Umbilical cord (tissue), 2 donors: ENCODE measurements around the gene BZW2. TPM values are rescaled to one million over a fixed set of nuclear protein-coding genes. Genes with fewer than 3 reads are reported as not detected.

ENCODE experiments used
- DNase-seq: peaks from one replicate; pipeline ENCODE4 v3.0.0-alpha.2; 2015; ENCODE audit warnings: low spot score
- total RNA-seq: library from RNA; depleted of rRNA; stranded (reverse); fragments of >200 nt; gene quantifications from one replicate; pipeline ENCODE4 v1.2.3, GENCODE V29; 2014; ENCODE audit warnings: low replicate concordance; ENCODE audit not compliant: insufficient read depth

Gene BZW2
- total RNA-seq, 1 donor from 2014 or later: 42.4 TPM

DNA sequence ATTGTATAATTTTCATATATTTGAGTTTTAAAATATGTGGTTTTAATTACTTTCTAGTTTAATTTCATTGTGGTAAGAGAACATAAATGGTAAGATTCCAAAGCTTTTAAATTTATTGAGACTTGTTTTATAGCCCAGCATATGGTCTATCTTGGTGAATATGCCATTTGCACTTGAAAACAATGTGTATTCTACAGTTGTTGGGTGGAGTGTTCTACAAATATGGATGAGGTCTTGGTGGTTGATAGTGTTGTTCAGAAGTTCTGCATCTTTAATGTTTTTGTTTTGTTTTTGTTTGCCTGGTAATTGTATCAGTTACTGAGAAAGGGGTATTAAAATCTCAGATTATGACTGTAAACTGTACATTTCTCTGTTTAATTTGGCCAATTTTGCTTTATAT, 69.9 kb downstream of the BZW2 start:
- no peak for DNase-seq

DNA sequence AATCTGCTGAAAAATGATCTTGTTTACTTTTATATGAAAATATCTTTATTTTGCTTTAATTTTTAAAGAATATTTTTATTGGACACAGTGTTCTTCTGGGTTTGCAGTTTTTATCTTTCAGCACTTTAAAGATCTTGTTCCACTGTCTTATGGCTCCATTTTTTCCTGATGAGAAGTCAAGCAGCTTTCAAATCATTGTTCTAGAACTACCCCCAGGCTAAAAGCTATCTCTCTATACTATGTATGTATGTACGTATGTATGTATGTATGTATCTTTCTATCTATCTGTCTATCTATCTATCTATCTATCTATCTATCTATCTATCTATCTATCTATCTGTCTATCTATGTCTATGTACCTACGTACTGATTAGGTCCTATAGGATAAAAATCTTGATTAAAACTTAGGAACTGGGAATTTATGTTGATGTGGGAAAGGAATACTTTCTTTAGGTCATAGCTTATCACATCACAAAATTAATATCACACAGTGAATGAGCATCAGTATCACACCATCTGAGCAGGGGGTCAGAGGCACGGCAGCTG, 72.2 kb downstream of the BZW2 start:
- DNase-seq: no peak

DNA sequence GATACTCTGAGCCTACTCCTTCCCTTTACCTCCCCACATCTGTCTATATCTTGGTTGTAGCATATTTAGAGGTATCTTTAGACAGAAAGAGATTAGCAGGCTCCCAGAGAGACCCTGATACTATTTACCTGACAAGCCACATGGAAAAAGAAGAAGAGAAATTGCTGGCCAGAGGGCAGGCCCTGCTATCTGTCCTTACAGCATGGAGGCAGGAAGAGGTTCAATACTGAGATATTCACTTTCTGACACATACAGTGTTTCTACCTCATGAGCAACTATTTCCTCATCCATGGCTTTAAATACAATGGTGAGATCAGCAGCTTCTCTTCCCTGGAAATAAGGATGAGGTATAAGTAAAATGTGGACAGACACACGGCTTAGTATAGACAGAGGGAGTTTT, 73.7 kb downstream of the BZW2 start:
- DNase-seq: no peak

DNA sequence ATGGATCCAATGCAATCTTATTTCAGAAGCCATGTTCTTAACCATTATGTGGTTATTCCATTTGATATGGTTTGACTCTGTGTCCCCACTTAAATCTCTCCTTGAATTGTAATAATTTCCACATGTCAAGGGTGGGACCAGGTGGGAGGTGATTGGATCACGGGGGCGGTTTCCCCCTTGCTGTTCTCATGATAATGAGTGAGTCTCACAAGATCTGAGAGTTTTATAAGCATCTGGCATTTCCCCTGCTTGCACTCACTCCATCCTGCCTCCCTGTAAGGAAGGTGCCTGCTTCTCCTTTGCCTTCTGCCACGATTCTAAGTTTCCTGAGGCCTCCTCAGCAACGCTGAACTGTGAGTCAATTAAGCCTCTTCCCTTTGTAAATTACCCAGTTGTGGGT, 75.6 kb downstream of the BZW2 start:
- DNase-seq: no peak

DNA sequence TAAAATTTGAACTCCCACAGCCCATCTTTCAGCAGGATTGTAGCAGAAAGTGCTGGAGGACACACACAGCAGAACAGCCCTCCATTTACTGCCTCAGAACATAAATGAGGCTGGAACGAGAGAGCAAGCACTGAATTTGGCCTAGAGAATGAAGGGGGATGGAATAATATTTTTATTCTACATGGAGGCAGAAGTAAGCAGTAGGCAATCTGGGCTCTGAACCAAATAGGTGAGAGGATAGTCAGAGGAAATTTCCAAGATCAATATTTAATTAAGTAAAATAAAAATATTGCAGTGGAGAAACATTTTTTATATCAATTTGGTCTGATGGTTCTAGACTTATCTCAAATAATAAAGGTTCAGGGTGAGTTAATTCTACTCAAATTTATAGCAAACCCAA, 78.4 kb downstream of the BZW2 start:
- no peak for DNase-seq

DNA sequence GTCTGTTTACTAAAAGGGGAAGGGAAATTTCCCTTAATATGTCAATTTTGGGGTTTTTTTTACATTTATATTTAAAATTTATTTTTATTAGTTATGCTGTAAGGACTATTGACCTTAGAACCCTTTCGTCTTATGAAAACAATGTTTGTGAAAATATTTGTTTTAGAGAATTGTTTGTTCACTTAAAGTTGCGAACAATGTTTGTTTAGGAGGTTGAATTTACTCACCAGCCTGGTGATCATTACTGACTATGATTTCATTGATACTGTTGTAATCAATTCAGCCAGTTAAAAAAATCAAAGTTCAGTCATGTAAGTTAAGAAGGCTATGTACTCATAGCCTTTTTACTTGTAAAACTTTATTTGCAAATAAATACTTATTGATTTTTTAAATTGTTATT, 80.2 kb downstream of the BZW2 start:
- DNase-seq: no peak

DNA sequence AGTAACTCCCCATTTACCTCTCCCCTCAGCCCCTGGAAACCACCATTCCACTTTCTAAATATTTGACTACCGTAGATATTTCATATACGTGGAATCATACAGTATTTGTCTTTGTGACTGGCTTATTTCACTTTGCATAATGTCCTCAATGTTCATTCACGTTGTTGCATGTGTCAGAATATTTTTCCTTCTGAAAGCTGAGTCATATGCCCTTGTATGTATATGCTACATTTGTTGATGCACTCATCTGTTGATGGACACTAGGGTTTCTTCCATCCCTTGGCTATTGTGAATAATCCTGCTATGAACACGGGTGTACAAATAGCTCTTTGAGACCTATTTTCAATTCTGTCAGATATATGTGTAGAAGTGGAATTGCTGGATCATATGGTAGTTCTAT, 81.8 kb downstream of the BZW2 start:
- DNase-seq: no peak

DNA sequence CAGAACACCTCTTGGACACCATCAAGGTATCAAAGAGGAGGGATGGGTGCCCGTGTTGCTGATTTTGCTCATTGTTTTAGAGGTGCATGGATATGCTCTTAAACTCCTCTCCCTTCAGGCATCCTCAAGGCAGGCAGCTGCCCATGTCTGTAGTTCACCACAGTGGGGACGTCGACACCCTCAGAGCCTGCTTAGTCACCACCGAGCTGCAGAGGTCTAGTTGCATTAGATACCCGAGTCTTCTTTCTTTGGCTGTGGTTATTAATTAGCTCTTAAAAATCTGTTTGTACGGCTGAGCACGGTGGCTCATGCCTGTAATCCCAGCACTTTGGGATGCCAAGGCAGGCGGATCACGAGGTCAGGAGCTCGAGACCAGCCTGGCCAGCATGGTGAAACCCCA, 82.8 kb downstream of the BZW2 start:
- no peak for DNase-seq

DNA sequence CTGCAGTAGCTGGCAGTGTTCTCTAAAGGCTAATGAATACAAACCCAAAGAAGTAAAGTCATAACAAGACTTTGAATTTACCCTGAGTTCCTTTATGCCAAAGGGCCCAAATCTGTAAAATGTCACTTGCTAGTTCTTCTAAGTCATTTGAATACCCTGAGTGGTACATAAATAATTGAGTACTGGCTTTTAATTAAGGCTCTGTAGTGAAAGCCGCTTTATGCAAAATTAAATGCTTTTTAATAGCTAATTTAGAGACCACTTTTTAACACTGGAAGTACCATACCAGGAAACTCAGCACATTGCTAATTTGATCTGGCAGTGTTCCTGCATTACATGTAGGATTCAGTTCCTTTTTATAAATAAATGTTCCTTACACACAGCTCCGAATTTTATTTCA, 83.6 kb downstream of the BZW2 start:
- no peak for DNase-seq

DNA sequence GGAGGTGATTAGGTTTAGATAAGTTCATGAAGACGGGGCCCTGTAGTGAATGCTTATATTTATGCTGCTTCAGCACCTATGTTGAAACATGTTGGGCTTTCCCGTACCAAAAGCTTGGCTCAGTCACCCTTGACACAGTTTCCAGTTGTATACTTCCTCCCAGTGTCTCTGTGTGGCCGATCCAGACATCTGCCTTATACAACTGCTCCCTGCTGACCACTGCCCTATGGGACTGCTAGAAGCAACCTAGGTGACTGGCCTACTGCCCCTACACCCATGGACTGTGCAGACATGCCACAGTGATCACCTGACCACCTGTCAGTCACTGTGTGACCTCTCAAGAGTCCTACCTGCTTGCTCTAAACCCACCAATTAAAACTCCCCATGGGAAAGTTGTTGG, 85.0 kb downstream of the BZW2 start:
- no peak for DNase-seq

DNA sequence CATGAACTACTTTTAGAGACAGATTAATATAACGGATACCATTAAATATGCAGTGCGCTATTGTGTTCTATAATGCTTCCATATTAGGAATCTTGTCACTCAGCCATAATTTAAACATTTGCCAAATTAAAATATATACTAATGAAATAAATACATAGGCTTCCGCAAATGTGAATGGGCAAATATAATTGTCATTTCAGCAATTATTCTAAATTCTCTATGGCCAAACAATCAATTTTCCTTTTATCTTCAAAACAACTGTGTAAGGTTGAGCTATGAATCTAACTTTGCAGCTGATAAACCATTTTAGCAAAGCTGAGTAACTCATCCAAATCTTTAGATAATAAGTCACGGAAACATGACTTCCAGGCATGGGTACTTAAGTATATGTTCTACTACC, 86.8 kb downstream of the BZW2 start:
- DNase-seq: no peak

DNA sequence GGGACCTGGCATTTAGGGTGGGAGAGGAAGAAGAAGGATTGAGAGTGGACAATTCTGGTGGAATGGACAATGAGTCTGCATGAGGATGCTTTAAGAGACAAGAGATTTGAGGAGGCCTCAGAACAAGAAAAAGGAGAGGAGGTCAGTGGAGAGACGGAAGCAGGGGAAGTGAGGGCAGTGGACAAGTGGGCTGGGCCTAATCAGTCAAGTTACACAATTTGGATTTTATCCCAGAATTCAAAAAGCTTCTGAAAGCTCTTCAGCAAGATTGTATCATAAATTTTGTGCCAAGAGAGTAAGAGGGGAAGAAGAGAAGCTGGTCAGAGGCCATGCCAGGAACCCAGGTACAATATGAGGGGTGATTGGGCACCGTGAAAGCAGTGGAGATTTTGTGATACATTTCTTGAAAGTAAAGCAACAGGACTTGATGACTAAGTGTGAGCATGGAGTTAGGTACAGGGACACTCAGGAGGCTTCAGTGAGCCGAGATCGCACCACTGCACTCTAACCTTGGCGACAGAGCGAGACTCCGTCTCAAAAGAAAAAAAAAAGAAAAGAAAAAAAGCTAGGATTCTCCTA, 88.3 kb downstream of the BZW2 start:
- no peak for DNase-seq

DNA sequence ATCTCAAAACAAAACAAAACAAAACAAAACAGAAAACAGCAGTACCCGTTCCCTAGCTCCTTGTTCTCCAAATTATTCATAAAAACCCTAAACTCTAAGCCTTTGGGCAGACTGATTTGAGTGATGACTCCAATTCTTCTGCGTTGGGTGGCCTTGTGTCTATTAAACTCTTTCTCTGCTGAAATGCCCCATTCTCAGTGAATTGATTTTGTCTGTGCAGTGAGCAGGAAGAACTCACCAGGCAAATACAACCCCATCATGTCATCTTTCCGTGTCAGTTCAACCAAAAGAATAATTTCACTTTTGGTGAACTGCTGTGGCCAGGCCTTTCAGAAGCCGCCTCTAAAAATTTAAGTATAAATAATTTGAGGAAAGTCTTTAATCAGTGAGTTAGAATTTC, 89.0 kb downstream of the BZW2 start:
- no peak for DNase-seq

DNA sequence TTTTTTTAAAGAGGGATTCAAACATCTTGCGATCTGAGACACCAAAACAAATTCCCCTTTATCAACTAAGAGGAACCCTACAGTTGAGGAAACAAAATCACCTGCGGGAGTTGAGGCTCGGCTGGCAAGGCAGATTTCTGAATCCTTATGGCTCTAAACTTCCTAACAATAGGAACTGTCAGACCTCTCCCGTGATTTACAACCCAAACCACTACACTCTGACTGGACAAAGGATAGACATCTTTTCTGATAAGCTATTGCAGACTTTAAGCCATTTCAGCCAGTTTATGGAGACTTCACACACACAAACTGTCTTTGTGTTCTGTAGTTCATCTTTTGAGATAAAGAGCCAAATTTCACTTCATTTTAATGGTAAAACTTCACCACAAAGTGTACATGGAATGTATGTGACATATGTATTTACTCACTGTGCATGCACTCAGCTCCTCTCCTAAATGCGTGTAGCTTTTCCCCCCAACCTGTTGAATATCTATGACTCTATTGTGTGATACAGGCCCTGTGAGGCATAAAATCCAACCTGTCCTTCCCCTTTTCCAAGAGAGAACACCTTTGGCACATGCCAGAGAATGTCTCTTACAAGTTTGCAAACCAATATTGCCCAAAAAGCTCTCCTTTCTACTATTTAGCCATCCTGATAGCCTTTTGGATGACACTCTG, 92.2 kb downstream of the BZW2 start:
- DNase-seq: no peak

DNA sequence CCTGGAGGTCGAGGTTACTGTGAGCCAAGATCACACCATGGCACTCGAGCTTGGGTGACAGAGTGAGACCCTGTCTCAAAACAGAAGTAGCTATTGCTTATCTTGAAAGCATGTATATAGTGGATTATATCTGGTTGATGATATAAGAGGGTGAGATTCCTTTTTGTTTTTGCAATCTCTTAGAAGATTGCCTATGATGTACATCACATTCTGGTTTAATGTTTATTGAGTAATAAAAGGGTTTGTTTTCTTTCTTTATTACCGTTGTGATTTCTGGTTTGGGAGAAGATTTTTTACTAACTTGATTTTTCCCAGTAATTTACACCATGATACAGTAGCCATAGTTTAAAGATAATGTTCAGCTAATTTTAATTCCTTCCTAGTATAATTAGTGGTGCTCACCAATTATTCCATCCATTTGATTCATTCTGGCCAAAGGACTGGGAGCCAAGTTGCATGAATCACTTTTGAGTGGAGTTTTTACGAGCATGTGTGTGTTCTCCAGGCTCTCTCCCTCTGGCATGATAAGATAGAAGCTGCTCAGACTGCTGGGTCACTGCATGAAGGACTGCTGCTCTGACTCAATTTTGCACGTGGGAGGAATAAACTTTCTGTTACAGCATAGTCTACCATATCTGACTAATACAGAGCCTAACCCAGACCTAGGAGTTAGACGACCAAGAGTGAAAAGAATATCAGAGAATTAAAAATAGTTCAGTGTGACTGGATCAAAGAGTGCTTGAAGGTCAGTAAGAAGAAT, 94.1 kb downstream of the BZW2 start:
- peak; percentile 97 for DNase-seq

DNA sequence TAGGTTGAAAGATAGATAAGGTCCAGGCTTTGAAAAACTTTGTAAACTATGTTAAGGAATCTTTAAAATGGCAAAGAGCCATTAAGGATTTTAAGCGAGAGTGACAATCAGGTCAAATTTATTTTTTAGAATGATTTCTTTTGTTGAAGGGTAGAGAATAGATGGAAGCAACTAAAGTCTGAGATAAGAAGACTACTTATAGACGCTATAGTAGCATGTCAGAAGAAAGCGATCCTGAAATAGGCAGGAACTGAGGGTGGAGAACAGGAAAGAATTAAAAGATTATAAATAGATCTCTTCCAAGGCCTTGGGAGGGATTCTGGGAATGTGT, 94.6 kb downstream of the BZW2 start:
- DNase-seq: peak; percentile 70

DNA sequence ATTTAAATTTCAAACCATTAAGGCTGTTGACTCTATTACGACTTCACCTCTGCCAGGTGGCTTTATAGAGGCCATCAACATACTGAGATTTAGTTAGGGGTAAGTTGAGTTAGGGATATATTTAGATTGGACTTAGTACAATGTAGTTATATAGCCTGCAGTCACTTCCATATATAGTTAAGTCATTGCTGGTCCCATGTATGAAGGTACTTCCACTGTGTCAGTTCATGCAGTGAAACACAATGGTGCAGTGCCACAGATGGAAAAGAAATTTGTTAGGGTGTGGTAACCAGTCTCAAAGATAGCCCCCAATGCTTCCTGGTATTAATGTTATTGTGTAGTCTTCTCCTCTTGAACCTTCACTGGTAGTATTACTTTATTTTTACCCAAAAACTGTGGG, 95.0 kb downstream of the BZW2 start:
- DNase-seq: no peak

DNA sequence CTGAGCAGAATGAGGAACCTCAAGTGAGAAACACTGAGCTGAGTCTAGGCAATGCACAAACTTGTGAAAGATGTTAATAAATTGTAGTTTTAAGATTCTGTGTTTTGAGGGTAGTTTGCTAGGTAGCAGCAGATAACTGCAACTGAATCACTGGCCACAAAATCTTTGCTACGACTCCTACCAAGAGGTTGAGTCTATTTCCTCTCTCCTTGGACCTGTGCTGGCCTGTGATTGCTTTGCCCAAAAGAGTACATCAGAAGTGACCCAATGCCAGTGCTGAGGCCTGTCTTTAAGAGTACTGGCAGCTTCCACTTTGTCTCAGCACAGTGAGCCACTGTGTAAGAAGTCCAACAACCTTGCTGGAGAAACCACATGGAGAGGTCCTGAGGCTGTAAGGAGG, 95.7 kb downstream of the BZW2 start:
- DNase-seq: no peak

DNA sequence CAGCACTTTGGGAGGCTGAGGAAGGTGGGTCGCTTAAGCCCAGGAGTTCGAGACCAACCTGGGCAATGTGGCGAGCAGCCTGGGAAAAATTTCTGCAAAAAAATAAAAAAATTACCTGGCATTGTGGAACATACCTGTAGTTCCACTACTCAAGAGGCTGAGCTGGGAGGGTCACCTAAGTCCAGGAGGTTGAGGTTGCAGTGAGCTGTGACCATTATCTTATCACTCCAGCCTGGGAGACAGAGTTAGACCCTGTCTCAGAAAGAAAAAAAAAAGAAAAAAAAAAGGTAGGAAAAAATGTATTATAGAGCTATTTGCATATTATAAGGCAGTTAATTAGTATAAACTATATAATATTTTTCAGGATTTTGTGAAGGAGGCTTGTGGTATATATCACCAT, 96.6 kb downstream of the BZW2 start:
- no peak for DNase-seq

DNA sequence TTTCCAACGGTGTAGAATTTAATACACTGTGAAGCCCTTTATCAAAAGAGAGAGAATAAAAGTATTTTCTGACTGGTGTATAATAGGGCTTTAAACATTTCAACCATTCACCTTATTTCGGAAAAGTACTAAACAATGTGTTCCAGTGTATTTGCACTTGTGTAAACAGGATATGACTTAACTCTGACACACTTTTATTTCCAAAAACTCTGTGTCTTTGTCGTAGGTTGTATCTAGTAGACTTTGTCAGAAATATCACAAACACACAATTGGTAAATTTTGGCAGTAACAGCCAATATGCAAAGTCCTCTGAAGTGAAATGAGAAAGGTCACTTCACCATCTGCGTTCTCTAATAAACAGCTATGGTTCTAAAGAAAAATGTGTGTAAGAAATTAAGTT, 97.3 kb downstream of the BZW2 start:
- no peak for DNase-seq

DNA sequence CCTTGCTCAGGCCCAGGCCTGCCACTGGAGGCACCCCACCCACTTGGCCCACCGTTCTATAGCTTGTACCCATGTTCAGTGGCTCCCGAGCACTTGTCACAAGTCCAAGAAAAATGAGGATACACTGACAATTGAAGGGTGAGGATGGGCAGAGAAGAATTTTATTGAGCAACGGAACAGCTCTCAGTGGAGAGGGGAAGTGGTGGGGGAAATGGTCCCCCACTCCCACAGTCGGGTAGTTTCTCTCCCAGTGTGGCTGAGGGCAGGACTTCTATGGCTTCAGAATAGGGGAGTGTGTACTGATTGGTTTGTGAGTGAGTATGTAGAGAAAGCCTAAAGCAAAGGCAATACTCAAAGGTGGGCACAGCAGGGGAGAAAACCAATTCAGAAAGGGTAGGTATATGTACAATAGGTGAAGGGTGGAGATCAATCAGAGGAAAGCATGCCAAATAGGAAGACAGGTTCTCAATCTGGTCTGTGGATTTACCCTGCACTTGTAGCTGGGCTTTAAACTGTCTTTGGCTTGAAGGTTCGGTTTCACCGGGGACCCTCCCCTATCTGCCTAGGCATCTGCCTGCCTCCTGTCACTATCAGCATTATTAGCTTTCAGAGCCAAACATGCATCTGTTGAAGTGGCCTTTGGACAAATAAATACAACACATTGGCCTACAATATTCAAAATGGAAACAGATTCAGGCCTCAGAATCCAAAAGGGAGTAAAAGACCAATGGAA, 98.7 kb downstream of the BZW2 start:
- DNase-seq: no peak

DNA sequence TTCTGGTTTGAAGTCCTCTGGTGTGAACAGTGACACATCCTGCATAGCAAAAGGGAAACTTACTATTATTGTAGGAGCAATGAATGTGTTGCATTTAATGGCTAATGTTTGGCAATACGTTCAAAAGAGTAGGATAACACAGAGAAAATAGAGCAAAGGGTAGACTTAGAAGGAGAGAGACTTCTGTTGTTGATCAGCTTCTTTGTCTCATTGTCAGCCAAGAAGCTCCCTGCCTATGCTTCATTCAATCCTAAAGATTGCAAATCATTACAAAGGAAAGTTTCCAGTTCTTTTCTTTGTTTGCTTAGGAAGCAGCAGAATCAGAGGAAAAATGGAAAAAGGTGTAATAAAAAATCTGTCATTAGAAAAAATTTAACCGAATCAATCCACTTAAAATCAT, 99.7 kb downstream of the BZW2 start:
- DNase-seq: no peak
